ENCODE data around the gene EIF1AX. TPM values are rescaled to one million over a fixed set of nuclear protein-coding genes. Genes with fewer than 3 reads are reported as not detected.
A peak's percentile ranks its signal among the peaks of the same experiment; 100 is the strongest.

EIF1AX gene
- total RNA-seq, 1 donor from 2014 or later = 88.5 TPM

DNA sequence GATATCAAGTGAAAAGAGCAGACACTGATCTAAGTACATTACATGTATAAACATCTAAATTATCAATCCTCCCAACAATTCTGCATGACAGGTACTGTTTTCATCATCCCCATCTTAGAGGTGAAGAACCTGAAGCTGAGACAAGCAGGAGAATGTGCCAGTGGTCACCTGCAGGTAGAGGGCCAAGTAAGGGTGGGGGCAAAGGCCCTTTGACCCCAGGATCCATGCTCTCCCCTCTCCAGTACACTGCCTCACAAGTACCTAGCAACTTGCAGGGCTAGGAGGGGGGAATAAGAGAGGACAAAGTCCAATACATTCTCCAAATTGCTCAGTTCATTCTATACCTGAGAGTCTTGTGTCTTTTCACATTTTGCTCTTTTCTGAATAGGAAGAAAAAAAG, 16.7 kb downstream of the EIF1AX start:
- no peaks in the 10 kb centered on the region for H3K9me3 ChIP-seq (ENCODE audit: insufficient read depth, low read depth, low read length)
- FAIRE-seq (no peak), DNase-seq (ENCODE audit: low read depth) (no peak)
- H3K27me3 Mint-ChIP-seq (ENCODE audit: low read depth, unreplicated experiment) = no peaks in the 10 kb centered on the region
- H3K36me3 ChIP-seq (ENCODE audit: insufficient read depth, low read length) = peaks cover 6% of the 10 kb centered on the region
- no peaks in the 10 kb centered on the region for H4K20me1 ChIP-seq (ENCODE audit: insufficient read depth, low read length)
- H3K27ac ChIP-seq (ENCODE audit: low read depth, low read length) = no peak overlapping the region
- no peaks in the 10 kb centered on the region for H3K27me3 ChIP-seq (ENCODE audit: insufficient read depth, low read length)
- H3K4me2 ChIP-seq (ENCODE audit: low read length) = no peak overlapping the region
- H2AFZ ChIP-seq (ENCODE audit: low read depth, low read length) = no peak overlapping the region
- no peak overlapping the region for H3K9ac ChIP-seq (ENCODE audit: low read length)
- TF ChIP-seq, protein P1, sequence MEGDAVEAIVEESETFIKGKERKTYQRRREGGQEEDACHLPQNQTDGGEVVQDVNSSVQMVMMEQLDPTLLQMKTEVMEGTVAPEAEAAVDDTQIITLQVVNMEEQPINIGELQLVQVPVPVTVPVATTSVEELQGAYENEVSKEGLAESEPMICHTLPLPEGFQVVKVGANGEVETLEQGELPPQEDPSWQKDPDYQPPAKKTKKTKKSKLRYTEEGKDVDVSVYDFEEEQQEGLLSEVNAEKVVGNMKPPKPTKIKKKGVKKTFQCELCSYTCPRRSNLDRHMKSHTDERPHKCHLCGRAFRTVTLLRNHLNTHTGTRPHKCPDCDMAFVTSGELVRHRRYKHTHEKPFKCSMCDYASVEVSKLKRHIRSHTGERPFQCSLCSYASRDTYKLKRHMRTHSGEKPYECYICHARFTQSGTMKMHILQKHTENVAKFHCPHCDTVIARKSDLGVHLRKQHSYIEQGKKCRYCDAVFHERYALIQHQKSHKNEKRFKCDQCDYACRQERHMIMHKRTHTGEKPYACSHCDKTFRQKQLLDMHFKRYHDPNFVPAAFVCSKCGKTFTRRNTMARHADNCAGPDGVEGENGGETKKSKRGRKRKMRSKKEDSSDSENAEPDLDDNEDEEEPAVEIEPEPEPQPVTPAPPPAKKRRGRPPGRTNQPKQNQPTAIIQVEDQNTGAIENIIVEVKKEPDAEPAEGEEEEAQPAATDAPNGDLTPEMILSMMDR (IDR thresholded peaks at IDR 0.05; ENCODE audit: insufficient read depth, low read depth, low read length) = no peak
- no peak for TF ChIP-seq EZH2 (IDR thresholded peaks at IDR 0.05; ENCODE audit: insufficient read depth, low read length)
- no peaks in the 10 kb centered on the region for H3K4me1 Mint-ChIP-seq (ENCODE audit: low read depth, unreplicated experiment)
- H3K27ac Mint-ChIP-seq (ENCODE audit: unreplicated experiment) = no peak overlapping the region
- no peak overlapping the region for H3K4me3 Mint-ChIP-seq (ENCODE audit: unreplicated experiment)
- no peak overlapping the region for H3K4me3 ChIP-seq (ENCODE audit: insufficient read depth, low read depth, low read length)
- no peaks in the 10 kb centered on the region for H3K4me1 ChIP-seq (ENCODE audit: insufficient read depth, low read length)
- H3K9me3 Mint-ChIP-seq (ENCODE audit: unreplicated experiment) = no peaks in the 10 kb centered on the region
- H3K79me2 ChIP-seq (ENCODE audit: insufficient read depth, low read length) = no peaks in the 10 kb centered on the region
- H3K36me3 Mint-ChIP-seq (ENCODE audit: low read depth, unreplicated experiment) = no peaks in the 10 kb centered on the region

DNA sequence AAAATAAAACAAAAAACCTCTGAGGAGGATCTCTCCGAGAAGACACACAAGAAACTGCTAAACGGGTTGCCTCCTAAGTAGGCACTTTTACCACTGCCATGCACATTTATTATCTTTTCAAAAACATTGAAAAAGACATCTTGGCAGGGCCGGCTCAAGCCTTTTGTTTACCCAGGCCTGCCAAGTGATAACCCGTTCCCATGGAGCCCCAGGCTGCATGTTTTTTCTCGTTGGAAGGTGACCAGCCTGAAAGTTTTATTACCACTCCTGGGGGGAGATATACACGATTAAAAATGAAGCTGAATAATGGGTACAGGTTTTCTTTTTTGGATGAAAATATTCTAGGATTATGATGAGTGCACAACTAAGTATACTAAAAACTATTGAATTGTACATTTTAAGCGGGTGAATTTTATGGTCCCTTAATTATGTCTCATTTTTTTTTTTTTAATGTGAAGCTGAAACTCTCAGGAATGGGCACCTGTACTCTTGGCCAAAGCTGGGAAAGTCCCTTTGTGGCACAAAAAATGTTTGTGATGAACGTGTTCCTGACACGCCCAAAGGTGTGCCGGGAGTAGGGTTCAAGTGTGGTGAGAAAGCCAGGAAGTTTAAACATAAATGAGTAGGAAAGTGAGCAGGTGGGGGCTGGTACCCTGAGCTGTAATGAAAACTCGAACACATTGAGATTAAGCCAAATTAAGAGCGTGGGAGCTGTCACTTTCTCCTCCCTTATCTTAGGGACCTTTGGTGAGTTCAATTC, 23.4 kb downstream of the EIF1AX start:
- Mint-ChIP-seq H3K4me1 (ENCODE audit: low read depth, unreplicated experiment) (no peaks in the 10 kb centered on the region), H3K27me3 (ENCODE audit: low read depth, unreplicated experiment) (no peaks in the 10 kb centered on the region), H3K4me3 (ENCODE audit: unreplicated experiment) (no peak overlapping the region), H3K36me3 (ENCODE audit: low read depth, unreplicated experiment) (no peaks in the 10 kb centered on the region), H3K27ac (ENCODE audit: unreplicated experiment) (no peak overlapping the region), H3K9me3 (ENCODE audit: unreplicated experiment) (no peaks in the 10 kb centered on the region)
- H3K4me1 ChIP-seq (ENCODE audit: insufficient read depth, low read length) = no peaks in the 10 kb centered on the region
- no peaks in the 10 kb centered on the region for H3K36me3 ChIP-seq (ENCODE audit: insufficient read depth, low read length)
- no peaks in the 10 kb centered on the region for H3K79me2 ChIP-seq (ENCODE audit: insufficient read depth, low read length)
- no peak for DNase-seq (ENCODE audit: low read depth)
- no peak overlapping the region for H2AFZ ChIP-seq (ENCODE audit: low read depth, low read length)
- no peak for TF ChIP-seq EZH2 (IDR thresholded peaks at IDR 0.05; ENCODE audit: insufficient read depth, low read length)
- TF ChIP-seq, protein P1 (IDR thresholded peaks at IDR 0.05; ENCODE audit: insufficient read depth, low read depth, low read length) = no peak
- H3K27ac ChIP-seq (ENCODE audit: low read depth, low read length) = no peak overlapping the region
- H3K9ac ChIP-seq (ENCODE audit: low read length) = no peak overlapping the region
- FAIRE-seq = no peak
- H3K4me2 ChIP-seq (ENCODE audit: low read length) = no peak overlapping the region
- no peaks in the 10 kb centered on the region for H4K20me1 ChIP-seq (ENCODE audit: insufficient read depth, low read length)
- H3K4me3 ChIP-seq (ENCODE audit: insufficient read depth, low read depth, low read length) = no peak overlapping the region
- no peaks in the 10 kb centered on the region for H3K27me3 ChIP-seq (ENCODE audit: insufficient read depth, low read length)
- H3K9me3 ChIP-seq (ENCODE audit: insufficient read depth, low read depth, low read length) = peaks cover 5% of the 10 kb centered on the region

DNA sequence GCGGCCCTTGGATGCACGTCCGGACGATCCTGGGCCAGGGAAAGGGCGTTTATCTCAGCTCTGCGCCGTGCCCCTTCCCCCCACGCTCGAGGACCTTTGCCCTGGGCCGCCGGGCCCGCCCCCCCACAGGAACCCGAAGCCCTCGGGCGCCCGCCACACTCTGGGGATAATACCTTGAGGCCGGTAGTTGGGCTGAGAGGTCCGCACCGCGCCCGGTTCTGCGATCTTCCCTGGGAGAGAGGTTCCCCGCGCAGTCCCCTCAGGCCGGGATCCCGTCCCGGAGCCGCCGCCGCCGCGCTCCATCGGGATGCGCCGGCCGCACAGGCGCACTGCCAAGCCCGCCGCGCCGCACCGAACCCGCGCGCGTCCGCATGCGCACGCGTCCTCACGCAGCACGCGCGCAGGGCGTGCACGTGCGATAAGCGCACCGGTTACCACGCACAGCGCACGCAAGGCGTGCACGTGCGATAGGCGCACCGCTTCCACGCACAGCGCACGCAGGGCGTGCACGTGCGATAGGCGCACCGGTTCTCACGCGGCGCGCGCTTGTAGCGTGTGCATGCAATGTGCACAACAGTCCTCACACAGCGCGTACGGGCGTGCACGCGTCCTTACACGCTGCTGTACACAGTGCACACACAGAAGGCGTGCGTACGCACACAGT, 24.9 kb downstream of the EIF1AX start, which contains the start of gene MAP7D2:
MAP7D2 (minus strand) TSS at position 331 of the 664 bp plus-strand sequence; CDS start at position 303, 28 bp downstream.
- H3K27ac Mint-ChIP-seq (ENCODE audit: unreplicated experiment) = no peak within 1 kb of the TSS
- no peaks in the 10 kb centered on the region for H4K20me1 ChIP-seq (ENCODE audit: insufficient read depth, low read length)
- H2AFZ ChIP-seq (ENCODE audit: low read depth, low read length) = peak within 1 kb of the TSS; percentile 34
- peak within 1 kb of the TSS; percentile 76 for H3K4me2 ChIP-seq (ENCODE audit: low read length)
- no peaks in the 10 kb centered on the region for H3K4me1 Mint-ChIP-seq (ENCODE audit: low read depth, unreplicated experiment)
- DNase-seq (ENCODE audit: low read depth) (no peak), FAIRE-seq (no peak)
- H3K79me2 ChIP-seq (ENCODE audit: insufficient read depth, low read length) = no peaks in the 10 kb centered on the region
- peak within 1 kb of the TSS; percentile 23 for H3K4me3 ChIP-seq (ENCODE audit: insufficient read depth, low read depth, low read length)
- H3K4me3 Mint-ChIP-seq (ENCODE audit: unreplicated experiment) = peak within 1 kb of the TSS; percentile 79
- H3K27me3 Mint-ChIP-seq (ENCODE audit: low read depth, unreplicated experiment) = peaks cover 3% of the 10 kb centered on the region
- no peaks in the 10 kb centered on the region for H3K9me3 Mint-ChIP-seq (ENCODE audit: unreplicated experiment)
- H3K36me3 ChIP-seq (ENCODE audit: insufficient read depth, low read length) = no peaks in the 10 kb centered on the region
- H3K4me1 ChIP-seq (ENCODE audit: insufficient read depth, low read length) = no peaks in the 10 kb centered on the region
- H3K9me3 ChIP-seq (ENCODE audit: insufficient read depth, low read depth, low read length) = peaks cover 5% of the 10 kb centered on the region
- TF ChIP-seq EZH2 (IDR thresholded peaks at IDR 0.05; ENCODE audit: insufficient read depth, low read length) = no peak
- H3K27ac ChIP-seq (ENCODE audit: low read depth, low read length) = no peak within 1 kb of the TSS
- no peaks in the 10 kb centered on the region for H3K36me3 Mint-ChIP-seq (ENCODE audit: low read depth, unreplicated experiment)
- no peak within 1 kb of the TSS for H3K9ac ChIP-seq (ENCODE audit: low read length)
- no peaks in the 10 kb centered on the region for H3K27me3 ChIP-seq (ENCODE audit: insufficient read depth, low read length)
